Measurements from ENCODE around the gene HTR5A.

- TF ChIP-seq ZFP3 (CRISPR knock-in tag; IDR thresholded peaks at IDR 0.05) (no peak), PATZ1 (CRISPR knock-in tag; IDR thresholded peaks at IDR 0.05; ENCODE audit: borderline replicate concordance) (no peak), ARNTL (CRISPR knock-in tag; IDR thresholded peaks at IDR 0.05; ENCODE audit: borderline replicate concordance, low read depth) (no peak), SNAI2 (CRISPR knock-in tag; IDR thresholded peaks at IDR 0.05) (no peak), TSHZ2 (CRISPR knock-in tag; IDR thresholded peaks at IDR 0.05) (no peak)
These were observed 54.6 kb downstream of the HTR5A start for GRCh38 chr7:155124706-155125105.

Data from SK-N-SH treated with all-trans-retinoic acid at 6 μM for 48 hours (cell line).